KMS-11 (cell line): Measurements from ENCODE around the gene SNX12.

ENCODE experiments used
- H2AFZ ChIP-seq: fragments of 200-600 bp; sonication (generic); 2 replicates; pipeline ENCODE4 v1.6.1; 2016; ENCODE audit warnings: antibody characterized with exemption, mixed run types, low read depth
- H3K27ac ChIP-seq: fragments of 200-600 bp; sonication (generic); 2 replicates; pipeline ENCODE4 v1.6.1; 2016; ENCODE audit warnings: mild to moderate bottlenecking, mixed run types
- H3K27me3 ChIP-seq: fragments of 200-600 bp; sonication (generic); 2 replicates; pipeline ENCODE4 v1.6.1; 2017; ENCODE audit warnings: mild to moderate bottlenecking, low read depth, mixed run types, moderate library complexity; ENCODE audit not compliant: insufficient read depth
- H3K36me3 ChIP-seq: fragments of 200-600 bp; sonication (generic); 2 replicates; pipeline ENCODE4 v1.6.1; 2017; ENCODE audit warnings: mild to moderate bottlenecking, mixed run types; ENCODE audit not compliant: insufficient read depth
- H3K4me1 ChIP-seq: fragments of 200-600 bp; sonication (generic); 2 replicates; pipeline ENCODE4 v1.6.1; 2016; ENCODE audit warnings: mild to moderate bottlenecking, low read depth, mixed run types; ENCODE audit not compliant: poor library complexity, severe bottlenecking
- H3K4me2 ChIP-seq: fragments of 200-600 bp; sonication (generic); 2 replicates; pipeline ENCODE4 v1.7.0; 2016; ENCODE audit warnings: mild to moderate bottlenecking, mixed run types
- H3K4me3 ChIP-seq: fragments of 200-600 bp; sonication (generic); IDR thresholded peaks from 2 replicates; pipeline ENCODE4 v1.6.1; 2017; ENCODE audit warnings: low read depth, low read length, mixed read lengths; ENCODE audit not compliant: insufficient read depth
- H3K79me2 ChIP-seq: fragments of 200-600 bp; sonication (generic); 2 replicates; pipeline ENCODE4 v1.6.1; 2016; ENCODE audit warnings: low read depth, mixed run types; ENCODE audit not compliant: insufficient read depth
- H3K9ac ChIP-seq: fragments of 200-600 bp; sonication (generic); 2 replicates; pipeline ENCODE4 v1.6.1; 2016; ENCODE audit warnings: mild to moderate bottlenecking, mixed run types
- H4K20me1 ChIP-seq: fragments of 200-600 bp; sonication (generic); 2 replicates; pipeline ENCODE4 v1.6.1; 2016; ENCODE audit warnings: mild to moderate bottlenecking, mixed run types; ENCODE audit not compliant: insufficient read depth
- TF ChIP-seq, protein P1 (sequence below): fragments of 200-600 bp; sonication (generic); conservative IDR thresholded peaks from 2 replicates; pipeline ENCODE4 v1.6.1; 2017; ENCODE audit warnings: low read depth, mild to moderate bottlenecking, antibody characterized with exemption, low read length, moderate library complexity, mixed read lengths

SNX12 gene

DNA sequence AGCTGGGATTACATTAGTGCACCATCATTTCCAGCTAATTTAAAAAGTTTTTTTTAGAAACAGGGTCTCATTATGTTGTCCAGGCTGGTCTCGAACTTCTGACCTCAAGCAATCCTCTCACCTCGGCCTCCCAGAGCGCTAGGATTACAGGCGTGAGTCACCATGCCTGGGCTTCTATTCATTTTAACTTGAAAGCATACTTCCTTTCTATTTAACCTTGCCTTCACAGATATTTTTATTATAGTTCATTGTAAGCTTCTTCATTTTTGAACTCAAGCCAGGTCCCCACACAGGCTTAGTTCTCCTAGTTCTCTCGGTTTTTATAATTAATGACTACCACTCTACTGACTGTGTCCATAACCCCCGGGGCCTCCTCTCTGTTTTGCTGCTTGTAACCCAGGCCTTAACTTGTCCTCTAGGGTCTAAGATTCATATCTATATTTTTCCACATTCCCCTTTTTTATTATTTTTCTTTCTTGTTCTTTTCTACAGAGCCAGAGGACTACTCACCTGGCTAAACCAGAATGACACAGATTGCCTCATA, 50.7 kb downstream of the SNX12 start:
- H3K4me1 ChIP-seq: no peaks in the 10 kb centered on the region
- no peaks in the 10 kb centered on the region for H3K79me2 ChIP-seq
- no peak overlapping the region for H3K9ac ChIP-seq
- no peaks in the 10 kb centered on the region for H3K36me3 ChIP-seq
- H3K4me2 ChIP-seq: no peak overlapping the region
- no peaks in the 10 kb centered on the region for H3K27me3 ChIP-seq
- no peaks in the 10 kb centered on the region for H4K20me1 ChIP-seq
- TF ChIP-seq, protein P1, sequence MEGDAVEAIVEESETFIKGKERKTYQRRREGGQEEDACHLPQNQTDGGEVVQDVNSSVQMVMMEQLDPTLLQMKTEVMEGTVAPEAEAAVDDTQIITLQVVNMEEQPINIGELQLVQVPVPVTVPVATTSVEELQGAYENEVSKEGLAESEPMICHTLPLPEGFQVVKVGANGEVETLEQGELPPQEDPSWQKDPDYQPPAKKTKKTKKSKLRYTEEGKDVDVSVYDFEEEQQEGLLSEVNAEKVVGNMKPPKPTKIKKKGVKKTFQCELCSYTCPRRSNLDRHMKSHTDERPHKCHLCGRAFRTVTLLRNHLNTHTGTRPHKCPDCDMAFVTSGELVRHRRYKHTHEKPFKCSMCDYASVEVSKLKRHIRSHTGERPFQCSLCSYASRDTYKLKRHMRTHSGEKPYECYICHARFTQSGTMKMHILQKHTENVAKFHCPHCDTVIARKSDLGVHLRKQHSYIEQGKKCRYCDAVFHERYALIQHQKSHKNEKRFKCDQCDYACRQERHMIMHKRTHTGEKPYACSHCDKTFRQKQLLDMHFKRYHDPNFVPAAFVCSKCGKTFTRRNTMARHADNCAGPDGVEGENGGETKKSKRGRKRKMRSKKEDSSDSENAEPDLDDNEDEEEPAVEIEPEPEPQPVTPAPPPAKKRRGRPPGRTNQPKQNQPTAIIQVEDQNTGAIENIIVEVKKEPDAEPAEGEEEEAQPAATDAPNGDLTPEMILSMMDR: no peak
- H2AFZ ChIP-seq: no peak overlapping the region
- H3K4me3 ChIP-seq: no peak overlapping the region
- H3K27ac ChIP-seq: no peak overlapping the region
